Lung microvascular endothelial cell (primary cell): Measurements from ENCODE around the gene AFF4. TPM values are rescaled to one million over a fixed set of nuclear protein-coding genes. Genes with fewer than 3 reads are reported as not detected.

Experiments used
- DNase-seq, 2 donors: peaks; one replicate each; pipeline versions ENCODE4 v3.0.0 to v3.0.0-alpha.2; 2010; ENCODE audit warnings: low read depth in 2 of 2
- total RNA-seq: library from RNA; depleted of rRNA; stranded (reverse); fragments of >200 nt; gene quantifications from 2 replicates; pipeline ENCODE4 v1.2.1, GENCODE V29; 2014

AFF4 gene
- total RNA-seq, 1 donor from 2014 or later = 20.4 TPM

GRCh38 chr5:132895719-132896305, 67.6 kb downstream of the AFF4 start:
- DNase-seq = no peak

- no peak for DNase-seq
Measured at GRCh38 chr5:132890817-132891216, 72.6 kb downstream of the AFF4 start.

GRCh38 chr5:132889501-132889900, 73.9 kb downstream of the AFF4 start:
- DNase-seq = no peak

GRCh38 chr5:132887283-132887682, 76.2 kb downstream of the AFF4 start:
- DNase-seq = peak in 1 of 2 donors; percentile 41

GRCh38 chr5:132886064-132886823, 77.2 kb downstream of the AFF4 start:
- DNase-seq = no peak

GRCh38 chr5:132884548-132884947, 78.9 kb downstream of the AFF4 start:
- no peak for DNase-seq

- peak; percentile 87 to 88 for DNase-seq
Measured at GRCh38 chr5:132883261-132883834, 80.1 kb downstream of the AFF4 start.

- peak in 1 of 2 donors; percentile 48 for DNase-seq
Measured at GRCh38 chr5:132877938-132878337, 85.5 kb downstream of the AFF4 start.

- DNase-seq = no peak
Measured at GRCh38 chr5:132877466-132877865, 86.0 kb downstream of the AFF4 start.

GRCh38 chr5:132876020-132876759, 87.2 kb downstream of the AFF4 start:
- DNase-seq = no peak

- no peak for DNase-seq
Measured at GRCh38 chr5:132873930-132874271, 89.5 kb downstream of the AFF4 start.

- DNase-seq = peak in 1 of 2 donors; percentile 18
Measured at GRCh38 chr5:132873119-132873929, 90.1 kb downstream of the AFF4 start, which contains the start of gene LEAP2. Gene LEAP2, plus strand, starts transcription at chr5:132873668. Its CDS starts 27 bp downstream, at chr5:132873695.

- DNase-seq = no peak
Measured at GRCh38 chr5:132872788-132873118, 90.7 kb downstream of the AFF4 start.

GRCh38 chr5:132871459-132872284, 91.8 kb downstream of the AFF4 start:
- DNase-seq = no peak

GRCh38 chr5:132870801-132871200, 92.6 kb downstream of the AFF4 start:
- DNase-seq = no peak

GRCh38 chr5:132868754-132869153, 94.7 kb downstream of the AFF4 start:
- DNase-seq = no peak

GRCh38 chr5:132867046-132867451, 96.4 kb downstream of the AFF4 start:
- no peak for DNase-seq

- peak; percentile 99 to 100 for DNase-seq
Measured at GRCh38 chr5:132866342-132867045, 96.9 kb downstream of the AFF4 start, which contains the start of the genes GDF9 and UQCRQ. Gene GDF9, minus strand, starts transcription at chr5:132866469. Its CDS starts 1,936 bp downstream, at chr5:132864533. Gene UQCRQ, plus strand, starts transcription at chr5:132866642. Its CDS starts 240 bp downstream, at chr5:132866882.

- DNase-seq = no peak
Measured at GRCh38 chr5:132865668-132866341, 97.6 kb downstream of the AFF4 start.
